ENCODE data around the gene SLC25A18.

- TF ChIP-seq CTCF (IDR thresholded peaks at IDR 0.05) (no peak), POLR2AphosphoS5 (IDR thresholded peaks at IDR 0.05) (no peak), POLR2A (IDR thresholded peaks at IDR 0.05) (no peak)
These were observed 49.7 kb upstream of the SLC25A18 start for GRCh38 chr22:17513612-17514011.

All from stomach (tissue), 4 donors.